Measurements from ENCODE around the gene BORCS6. TPM values are rescaled to one million over a fixed set of nuclear protein-coding genes. Genes with fewer than 3 reads are reported as not detected.
A peak's percentile ranks its signal among the peaks of the same experiment; 100 is the strongest.

Gene BORCS6
- total RNA-seq, 4 donors from 2014 or later: 12.6 to 22.6 (median 17.9) TPM

DNA sequence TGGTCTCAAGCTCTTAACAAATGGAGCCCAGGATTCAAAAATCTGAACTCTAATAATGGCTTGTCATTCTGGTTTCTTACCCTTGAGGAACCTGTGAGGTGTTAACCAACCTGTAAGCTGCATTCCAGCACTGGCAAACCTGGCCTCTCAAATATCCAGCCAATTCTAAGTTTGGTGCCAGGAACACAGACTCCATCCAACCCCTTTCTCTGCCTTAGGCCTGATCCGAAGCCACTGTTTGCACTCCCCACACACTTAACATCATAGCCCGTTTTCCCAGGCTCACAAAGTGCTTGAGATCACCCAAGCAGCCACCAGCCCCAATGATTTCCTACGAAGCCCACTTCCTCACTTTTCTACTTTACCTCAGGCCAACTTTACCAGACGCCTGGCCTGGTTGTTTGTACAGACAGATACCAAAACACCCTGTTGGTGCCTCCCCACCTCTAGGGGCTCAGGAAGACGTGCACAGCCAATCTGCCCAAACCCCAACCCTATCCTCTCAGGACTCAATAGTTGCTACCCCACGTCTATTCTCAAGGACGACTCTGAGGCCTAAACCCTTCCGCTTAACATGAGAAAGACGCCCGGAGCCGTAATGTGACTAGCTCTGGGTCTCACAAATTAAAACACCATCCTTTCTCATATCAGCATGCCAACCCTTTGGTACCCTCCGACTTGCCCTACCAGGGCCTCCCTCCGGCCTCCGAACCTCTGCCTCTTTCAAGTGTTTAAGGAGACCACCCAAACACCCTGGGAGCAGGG is 34.6 kb downstream of the BORCS6 start:
- peaks cover 0 to 16% (median 0%) of the 10 kb centered on the region in 3 donors for H3K36me3 ChIP-seq
- no peak for DNase-seq
- H3K27me3 ChIP-seq: no peaks in the 10 kb centered on the region
- H3K9me3 ChIP-seq: no peaks in the 10 kb centered on the region
- peaks cover 2 to 41% (median 28%) of the 10 kb centered on the region in 4 donors for H3K4me1 ChIP-seq
- peak overlapping the region; percentile 54 to 89 (median 64) for H3K4me3 ChIP-seq
- peak overlapping the region; percentile 91 to 99 (median 99) for H3K27ac ChIP-seq
- TF ChIP-seq POLR2A (IDR thresholded peaks at IDR 0.05): no peak
- TF ChIP-seq, protein P1, sequence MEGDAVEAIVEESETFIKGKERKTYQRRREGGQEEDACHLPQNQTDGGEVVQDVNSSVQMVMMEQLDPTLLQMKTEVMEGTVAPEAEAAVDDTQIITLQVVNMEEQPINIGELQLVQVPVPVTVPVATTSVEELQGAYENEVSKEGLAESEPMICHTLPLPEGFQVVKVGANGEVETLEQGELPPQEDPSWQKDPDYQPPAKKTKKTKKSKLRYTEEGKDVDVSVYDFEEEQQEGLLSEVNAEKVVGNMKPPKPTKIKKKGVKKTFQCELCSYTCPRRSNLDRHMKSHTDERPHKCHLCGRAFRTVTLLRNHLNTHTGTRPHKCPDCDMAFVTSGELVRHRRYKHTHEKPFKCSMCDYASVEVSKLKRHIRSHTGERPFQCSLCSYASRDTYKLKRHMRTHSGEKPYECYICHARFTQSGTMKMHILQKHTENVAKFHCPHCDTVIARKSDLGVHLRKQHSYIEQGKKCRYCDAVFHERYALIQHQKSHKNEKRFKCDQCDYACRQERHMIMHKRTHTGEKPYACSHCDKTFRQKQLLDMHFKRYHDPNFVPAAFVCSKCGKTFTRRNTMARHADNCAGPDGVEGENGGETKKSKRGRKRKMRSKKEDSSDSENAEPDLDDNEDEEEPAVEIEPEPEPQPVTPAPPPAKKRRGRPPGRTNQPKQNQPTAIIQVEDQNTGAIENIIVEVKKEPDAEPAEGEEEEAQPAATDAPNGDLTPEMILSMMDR (IDR thresholded peaks at IDR 0.05): no peak

GRCh38 chr17:8154608-8155155 is 35.3 kb downstream of the BORCS6 start:
- H3K4me1 ChIP-seq: peaks cover 2 to 43% (median 34%) of the 10 kb centered on the region in 4 donors
- no peak for DNase-seq
- H3K27me3 ChIP-seq: no peaks in the 10 kb centered on the region
- TF ChIP-seq POLR2A (IDR thresholded peaks at IDR 0.05): peak; percentile 5 to 32
- TF ChIP-seq, protein P1 (IDR thresholded peaks at IDR 0.05): no peak
- peak overlapping the region; percentile 54 to 89 (median 64) for H3K4me3 ChIP-seq
- H3K27ac ChIP-seq: peak overlapping the region; percentile 91 to 99 (median 99)
- peaks cover 0 to 20% (median 0%) of the 10 kb centered on the region in 3 donors for H3K36me3 ChIP-seq
- no peaks in the 10 kb centered on the region for H3K9me3 ChIP-seq

DNA sequence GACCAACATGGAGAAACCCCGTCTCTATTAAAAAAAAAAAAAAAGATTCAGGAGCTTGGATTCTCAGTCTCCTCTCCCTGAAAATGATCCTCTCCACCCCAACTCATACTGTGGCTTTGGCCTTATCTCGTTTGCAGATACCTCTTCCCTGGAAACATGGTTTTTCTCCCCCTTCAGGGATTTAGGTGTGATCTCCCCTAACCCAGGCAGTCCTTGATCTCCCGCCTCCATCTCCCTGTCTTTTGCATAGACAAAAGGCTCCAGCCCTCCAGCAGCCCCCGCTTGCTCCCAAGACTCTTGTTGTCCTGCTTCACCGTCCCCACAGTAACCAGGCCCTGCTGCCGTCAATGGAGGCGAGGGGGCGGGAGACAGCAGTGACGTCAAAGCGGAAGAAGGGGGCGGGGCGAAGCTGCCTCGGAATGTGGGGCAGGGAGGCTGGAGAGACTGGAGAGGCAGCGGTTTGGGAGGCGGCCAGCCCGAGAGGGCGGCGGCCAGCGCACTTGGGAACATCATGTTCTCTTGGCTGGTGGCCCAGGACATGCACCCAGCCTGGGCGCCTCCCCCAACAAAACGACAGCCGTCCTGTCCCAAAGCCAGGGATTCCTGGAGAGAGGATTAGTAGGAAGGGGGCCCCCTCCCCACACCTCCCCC is 35.9 kb downstream of the BORCS6 start:
- Histone ChIP-seq H3K4me3 (peak overlapping the region; percentile 54 to 89 (median 64)), H3K27ac (peak overlapping the region; percentile 91 to 99 (median 99)), H3K9me3 (no peaks in the 10 kb centered on the region), H3K36me3 (peaks cover 0 to 20% (median 0%) of the 10 kb centered on the region in 3 donors), H3K4me1 (peaks cover 2 to 40% (median 33%) of the 10 kb centered on the region in 4 donors), H3K27me3 (no peaks in the 10 kb centered on the region)
- TF ChIP-seq, protein P1 (IDR thresholded peaks at IDR 0.05): no peak
- peak; percentile 22 to 72 for TF ChIP-seq POLR2A (IDR thresholded peaks at IDR 0.05)
- DNase-seq: peak; percentile 88 to 100 (median 98)

GRCh38 chr17:8153525-8153956 is 36.4 kb downstream of the BORCS6 start:
- Histone ChIP-seq H3K36me3 (peaks cover 0 to 25% (median 2%) of the 10 kb centered on the region in 3 donors), H3K4me3 (peak overlapping the region; percentile 16 to 89 (median 58)), H3K4me1 (peaks cover 2 to 40% (median 30%) of the 10 kb centered on the region in 4 donors), H3K27me3 (no peaks in the 10 kb centered on the region), H3K9me3 (no peaks in the 10 kb centered on the region), H3K27ac (peak overlapping the region; percentile 91 to 99 (median 99))
- TF ChIP-seq, protein P1 (IDR thresholded peaks at IDR 0.05): no peak
- peak in 1 of 2 donors; percentile 61 for TF ChIP-seq POLR2A (IDR thresholded peaks at IDR 0.05)
- DNase-seq: peak in 2 of 3 donors; percentile 81 to 88

GRCh38 chr17:8153031-8153451 is 36.9 kb downstream of the BORCS6 start:
- H3K4me3 ChIP-seq: peak overlapping the region in 3 of 4 donors; percentile 37 to 62 (median 62)
- H3K4me1 ChIP-seq: peaks cover 2 to 40% (median 27%) of the 10 kb centered on the region in 4 donors
- DNase-seq: no peak

More at GRCh38 chr17:8153031-8153451, 36.9 kb downstream of the BORCS6 start:
- H3K27me3 ChIP-seq: no peaks in the 10 kb centered on the region
- peak overlapping the region; percentile 91 to 99 (median 99) for H3K27ac ChIP-seq
- H3K9me3 ChIP-seq: no peaks in the 10 kb centered on the region
- TF ChIP-seq, protein P1 (IDR thresholded peaks at IDR 0.05): no peak
- TF ChIP-seq POLR2A (IDR thresholded peaks at IDR 0.05): no peak
- peaks cover 0 to 30% (median 7%) of the 10 kb centered on the region in 3 donors for H3K36me3 ChIP-seq

All from Peyer's patch (tissue), 4 donors.